HG03097 (cell line): Measurements from ENCODE around the gene DUSP6.

Experiments used
- ATAC-seq: cut with Tn5 transposase; IDR thresholded peaks from one replicate; pipeline ENCODE4 v1.9.1; 2021; ENCODE audit not compliant: unreplicated experiment, low FRiP score

The DUSP6 gene

DNA sequence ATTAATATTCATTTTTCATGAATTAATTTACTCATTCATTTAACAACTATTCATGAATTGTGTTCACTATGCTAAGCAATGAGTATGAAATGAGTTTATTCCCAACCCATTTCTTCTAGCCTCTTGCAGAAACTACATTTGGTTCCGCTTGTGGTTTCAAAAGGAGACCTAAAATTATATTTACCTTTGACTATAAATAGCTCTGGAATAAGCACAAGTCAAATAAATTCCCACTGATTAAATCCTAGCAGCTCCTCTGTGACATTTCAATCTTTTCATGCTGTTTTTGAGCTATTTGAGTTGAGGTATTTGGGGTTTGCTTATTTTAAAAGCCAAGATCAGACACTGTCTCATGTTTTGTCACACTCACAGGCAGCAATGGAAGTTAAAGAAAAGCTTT, 46.9 kb downstream of the DUSP6 start:
- no peak for ATAC-seq

DNA sequence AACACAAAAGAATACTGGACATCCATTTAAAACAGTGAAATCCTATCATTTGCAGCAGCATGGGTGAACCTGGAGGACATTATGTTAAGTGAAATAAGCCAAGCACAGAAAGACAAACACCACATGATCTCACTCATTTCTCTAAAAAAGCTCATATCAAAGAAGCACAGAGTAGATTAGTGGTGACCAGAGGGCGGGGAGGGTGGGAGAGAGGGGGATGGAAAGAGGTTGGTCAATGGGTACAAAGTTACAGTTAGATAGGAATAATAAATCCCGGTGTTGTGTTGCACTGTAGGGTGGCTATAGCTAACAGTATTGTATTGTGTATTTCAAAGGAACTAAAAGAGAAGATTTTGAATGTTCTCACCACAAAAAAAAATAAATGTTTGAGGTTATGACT, 52.4 kb downstream of the DUSP6 start:
- ATAC-seq = no peak

DNA sequence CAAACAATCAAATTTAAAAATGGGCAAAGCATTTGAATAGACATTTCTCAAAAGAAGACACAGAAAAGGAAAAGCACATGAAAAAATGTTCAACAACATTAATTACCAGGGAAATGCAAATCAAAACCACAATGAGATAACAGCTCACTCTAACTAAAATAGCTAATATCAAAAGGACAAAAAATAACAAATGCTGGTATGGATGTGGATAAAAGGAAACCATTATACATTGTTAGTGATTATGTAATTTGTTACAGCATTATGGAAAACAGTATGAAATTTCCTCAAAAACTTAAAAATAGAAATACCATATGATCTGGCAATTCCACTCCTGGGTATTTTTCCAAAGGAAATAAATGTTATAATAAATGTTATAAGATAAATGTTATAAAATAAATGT, 52.9 kb downstream of the DUSP6 start:
- ATAC-seq = no peak
